Esophagus squamous epithelium (tissue), 4 donors: ENCODE data around the gene COPS7B.

Experiments
- CTCF ChIP-seq, 6 experiments: fragments of 450-650 bp in 4 of 6; fragments of 200-600 bp in 2 of 6; sonication (generic) in 2 of 6; IDR thresholded peaks; one replicate each; pipeline ENCODE4 v1.5.1; 2016 to 2019; ENCODE audit warnings: antibody characterized with exemption in 6 of 6, mild to moderate bottlenecking in 4 of 6, moderate library complexity in 4 of 6
- POLR2A ChIP-seq, 4 donors: fragments of 450-650 bp; IDR thresholded peaks; one replicate each; pipeline ENCODE4 v1.6.1; 2017; ENCODE audit warnings: antibody characterized with exemption in 4 of 4, mild to moderate bottlenecking in 4 of 4, moderate library complexity in 3 of 4

GRCh38 chr2:231816327-231817026 is 30.2 kb downstream of the COPS7B start:
- TF ChIP-seq CTCF (IDR thresholded peaks at IDR 0.05) (no peak), POLR2A (IDR thresholded peaks at IDR 0.05) (no peak)
